ENCODE results near the gene NKD2. TPM values are rescaled to one million over a fixed set of nuclear protein-coding genes. Genes with fewer than 3 reads are reported as not detected.

The NKD2 gene
- total RNA-seq, 2 experiments from 2014 or later = 0.41 to 1.1 TPM

DNA sequence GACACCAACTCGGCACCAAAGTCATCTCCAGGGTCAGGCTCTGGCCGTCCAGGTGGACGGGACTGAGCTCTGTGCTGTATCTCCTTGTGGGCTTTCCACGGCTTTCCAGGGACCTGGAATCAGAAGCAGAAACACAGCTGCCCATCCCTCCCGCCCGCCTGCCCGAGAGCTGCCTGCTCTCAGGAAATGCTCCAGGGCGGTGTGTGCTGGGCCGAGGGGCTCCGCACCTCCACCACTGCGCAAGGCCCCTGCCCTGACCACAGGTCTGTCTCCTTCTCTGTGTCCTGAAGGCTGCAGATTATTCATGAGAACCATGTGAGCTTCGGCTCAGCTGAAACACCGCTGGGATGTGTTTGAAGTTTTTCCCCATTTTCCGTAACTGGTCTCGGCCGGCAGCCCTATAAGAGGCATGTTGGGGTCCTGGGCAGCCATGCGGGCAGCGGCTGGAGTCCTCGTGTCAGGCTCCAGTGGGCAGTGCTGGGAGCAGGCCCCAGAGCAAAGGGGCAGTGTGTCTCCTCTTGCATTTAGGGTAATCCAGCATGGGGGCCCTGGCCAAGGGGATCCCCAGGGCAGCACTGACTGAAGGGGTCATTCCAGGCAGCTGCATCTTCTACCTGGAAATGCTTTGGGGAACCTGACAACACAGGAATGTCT is 22.8 kb downstream of the NKD2 start:
- no peak for DNase-seq

DNA sequence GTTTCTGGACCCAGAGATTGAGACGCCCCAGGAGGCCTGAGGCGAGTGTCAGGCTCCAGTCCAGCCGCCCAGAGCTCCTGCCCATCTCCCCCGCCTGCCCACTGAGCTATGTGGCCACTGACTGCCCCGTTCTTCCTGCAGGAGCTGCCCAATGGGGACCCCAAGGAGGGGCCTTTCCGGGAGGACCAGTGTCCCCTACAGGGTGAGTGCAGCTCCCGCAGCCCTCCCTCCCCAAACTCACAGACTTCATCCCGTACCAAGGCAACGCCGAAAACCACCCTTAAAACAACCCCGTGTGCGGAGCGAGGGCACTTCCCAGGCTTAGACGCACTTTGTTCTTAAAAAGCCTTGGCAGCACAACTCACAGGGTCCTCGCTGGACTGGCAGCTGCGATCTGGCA is 23.4 kb downstream of the NKD2 start:
- intact Hi-C loops (cut with micrococcal nuclease) = no loop called here
- ChIA-PET CTCF (no interaction called here), POLR2A (no interaction called here)
- no peak for DNase-seq
- Mint-ChIP-seq H3K27ac (no peak overlapping the region), H3K4me3 (no peak overlapping the region), H3K4me1 (ENCODE audit: low read depth) (no peaks in the 10 kb centered on the region), H3K27me3 (peaks cover 5% of the 10 kb centered on the region), H3K9me3 (no peaks in the 10 kb centered on the region), H3K36me3 (no peaks in the 10 kb centered on the region)

More for the DNA sequence above, 22.8 kb downstream of the NKD2 start:
- H3K4me1 Mint-ChIP-seq (ENCODE audit: low read depth) = no peaks in the 10 kb centered on the region
- CTCF ChIA-PET = no interaction called here
- POLR2A ChIA-PET = no interaction called here
- H3K9me3 Mint-ChIP-seq = no peaks in the 10 kb centered on the region
- no peak overlapping the region for H3K27ac Mint-ChIP-seq
- no peak overlapping the region for H3K4me3 Mint-ChIP-seq
- intact Hi-C loops (cut with micrococcal nuclease) = no loop called here
- H3K27me3 Mint-ChIP-seq = peaks cover 5% of the 10 kb centered on the region
- H3K36me3 Mint-ChIP-seq = no peaks in the 10 kb centered on the region

DNA sequence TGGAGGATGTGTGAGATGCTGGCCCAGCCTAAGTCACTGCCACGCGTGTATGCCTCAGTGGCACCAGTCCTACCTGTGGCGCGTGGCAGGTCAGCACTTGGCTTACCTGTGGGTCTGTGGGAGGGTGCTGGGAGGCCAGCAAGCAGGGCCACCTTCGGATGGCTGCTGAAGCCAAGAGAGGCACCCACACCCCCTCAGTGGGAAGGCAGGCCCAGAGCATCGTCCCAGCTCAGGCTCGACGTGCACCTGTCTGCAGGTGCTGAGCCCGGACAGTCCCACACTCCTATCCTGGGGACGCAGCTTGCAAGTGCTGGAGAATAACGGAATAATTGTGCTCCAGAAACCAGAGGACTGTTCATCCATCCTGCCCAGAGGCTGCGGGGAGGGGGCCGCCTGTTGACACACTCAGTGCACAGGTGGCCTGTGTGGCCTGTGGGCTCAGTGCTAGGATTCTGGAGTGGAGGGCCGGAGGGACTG is 24.0 kb downstream of the NKD2 start:
- intact Hi-C loops (cut with micrococcal nuclease) = no loop called here
- ChIA-PET POLR2A (no interaction called here), CTCF (no interaction called here)
- no peak for DNase-seq
- peaks cover 5% of the 10 kb centered on the region for H3K27me3 Mint-ChIP-seq
- no peaks in the 10 kb centered on the region for H3K9me3 Mint-ChIP-seq
- no peaks in the 10 kb centered on the region for H3K36me3 Mint-ChIP-seq
- H3K4me3 Mint-ChIP-seq = no peak overlapping the region
- no peak overlapping the region for H3K27ac Mint-ChIP-seq
- H3K4me1 Mint-ChIP-seq (ENCODE audit: low read depth) = no peaks in the 10 kb centered on the region

DNA sequence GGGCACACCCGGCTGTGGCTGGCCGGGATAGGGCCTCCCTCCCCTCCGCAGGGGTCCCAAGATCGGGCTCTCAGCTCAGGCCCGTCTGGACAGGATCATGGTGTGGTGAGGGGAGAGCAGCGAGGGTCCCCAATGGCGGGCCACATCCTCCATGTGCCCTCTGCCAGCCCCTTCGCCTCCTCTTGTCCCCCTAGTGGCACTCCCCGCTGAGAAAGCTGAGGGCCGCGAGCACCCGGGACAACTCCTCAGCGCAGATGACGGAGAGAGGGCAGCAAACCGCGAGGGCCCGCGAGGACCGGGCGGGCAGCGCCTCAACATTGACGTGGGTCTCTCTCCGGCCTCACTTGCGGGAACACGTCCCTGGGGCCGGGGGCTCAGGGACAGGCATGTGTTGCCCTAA is 24.6 kb downstream of the NKD2 start:
- no peak overlapping the region for H3K27ac Mint-ChIP-seq
- no peaks in the 10 kb centered on the region for H3K36me3 Mint-ChIP-seq
- peaks cover 5% of the 10 kb centered on the region for H3K27me3 Mint-ChIP-seq
- no peak for DNase-seq
- intact Hi-C loops (cut with micrococcal nuclease) = no loop called here
- ChIA-PET CTCF (no interaction called here), POLR2A (no interaction called here)
- no peaks in the 10 kb centered on the region for H3K9me3 Mint-ChIP-seq
- H3K4me3 Mint-ChIP-seq = no peak overlapping the region
- H3K4me1 Mint-ChIP-seq (ENCODE audit: low read depth) = no peaks in the 10 kb centered on the region

DNA sequence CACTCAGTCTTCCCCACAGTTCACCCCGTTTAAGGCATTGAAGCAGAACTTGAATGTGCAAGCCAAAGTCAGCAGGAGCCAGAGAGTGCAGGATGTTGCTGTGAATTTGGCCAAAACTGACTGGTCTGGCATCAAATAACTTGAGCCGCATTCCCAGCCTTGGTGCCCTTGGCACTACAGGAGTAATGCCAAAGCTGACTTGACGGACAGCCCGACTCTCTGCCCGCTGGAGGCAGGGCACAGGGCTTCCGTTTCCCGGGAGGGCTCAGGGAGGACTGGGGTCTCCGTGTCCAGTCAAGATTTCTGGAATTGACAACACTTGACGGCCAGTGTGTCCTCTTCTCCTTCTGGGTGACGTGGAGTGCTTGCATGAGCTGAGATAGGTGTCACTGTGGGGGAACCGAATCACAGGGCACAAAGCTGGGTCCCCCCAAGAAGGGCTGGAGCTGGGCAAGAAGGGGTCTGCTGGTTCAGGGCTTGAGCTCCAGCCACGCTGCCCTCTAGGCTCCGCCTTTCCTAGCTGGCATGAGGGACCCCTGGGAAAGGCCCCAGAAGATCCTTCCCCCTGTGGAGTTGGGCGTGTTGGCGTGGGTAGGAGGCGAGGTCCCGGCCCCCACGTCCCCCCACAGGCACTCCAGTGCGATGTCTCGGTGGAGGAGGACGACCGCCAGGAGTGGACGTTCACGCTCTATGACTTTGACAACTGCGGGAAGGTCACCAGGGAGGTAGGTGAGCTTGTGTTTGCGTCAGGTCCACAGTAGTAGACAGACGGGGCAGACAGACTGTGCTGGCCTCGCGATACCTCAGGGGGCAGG is 25.2 kb downstream of the NKD2 start:
- no peaks in the 10 kb centered on the region for H3K9me3 Mint-ChIP-seq
- no peak overlapping the region for H3K27ac Mint-ChIP-seq
- H3K27me3 Mint-ChIP-seq = peaks cover 5% of the 10 kb centered on the region
- DNase-seq = no peak
- H3K4me1 Mint-ChIP-seq (ENCODE audit: low read depth) = no peaks in the 10 kb centered on the region
- H3K4me3 Mint-ChIP-seq = no peak overlapping the region
- ChIA-PET CTCF (no interaction called here), POLR2A (no interaction called here)
- intact Hi-C loops (cut with micrococcal nuclease) = no loop called here
- H3K36me3 Mint-ChIP-seq = no peaks in the 10 kb centered on the region

GRCh38 chr5:1034421-1034905 is 25.9 kb downstream of the NKD2 start:
- H3K27ac Mint-ChIP-seq = no peak overlapping the region
- ChIA-PET CTCF (no interaction called here), POLR2A (no interaction called here)
- H3K4me3 Mint-ChIP-seq = no peak overlapping the region
- H3K4me1 Mint-ChIP-seq (ENCODE audit: low read depth) = no peaks in the 10 kb centered on the region
- H3K27me3 Mint-ChIP-seq = peaks cover 5% of the 10 kb centered on the region
- intact Hi-C loops (cut with micrococcal nuclease) = no loop called here
- H3K36me3 Mint-ChIP-seq = no peaks in the 10 kb centered on the region
- DNase-seq = no peak
- H3K9me3 Mint-ChIP-seq = no peaks in the 10 kb centered on the region

DNA sequence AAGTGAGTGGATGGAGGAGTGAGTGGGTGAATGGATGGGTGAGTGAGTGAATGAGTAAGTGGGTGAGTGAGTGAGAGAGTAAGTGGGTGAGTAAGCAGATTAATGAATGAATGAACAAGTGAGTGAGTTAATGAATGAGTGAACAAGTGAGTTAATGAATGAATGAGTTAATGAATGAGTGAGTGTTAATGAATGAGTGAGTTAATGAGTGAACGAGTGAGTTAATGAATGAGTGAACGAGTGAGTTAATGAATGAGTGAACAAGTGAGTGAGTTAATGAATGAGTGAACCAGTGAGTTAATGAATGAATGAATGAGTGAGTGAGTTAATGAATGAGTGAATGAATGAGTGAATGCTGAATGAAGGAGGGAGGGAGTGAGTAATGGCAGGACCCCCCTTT is 26.4 kb downstream of the NKD2 start:
- Mint-ChIP-seq H3K4me1 (ENCODE audit: low read depth) (no peaks in the 10 kb centered on the region), H3K27me3 (peaks cover 5% of the 10 kb centered on the region), H3K4me3 (no peak overlapping the region), H3K27ac (no peak overlapping the region), H3K36me3 (no peaks in the 10 kb centered on the region), H3K9me3 (no peaks in the 10 kb centered on the region)
- ChIA-PET CTCF (no interaction called here), POLR2A (no interaction called here)
- intact Hi-C loops (cut with micrococcal nuclease) = no loop called here
- DNase-seq = no peak

GRCh38 chr5:1035421-1036405 is 27.1 kb downstream of the NKD2 start:
- no peak for DNase-seq
- ChIA-PET CTCF (no interaction called here), POLR2A (no interaction called here)
- Mint-ChIP-seq H3K36me3 (no peaks in the 10 kb centered on the region), H3K9me3 (no peaks in the 10 kb centered on the region), H3K4me1 (ENCODE audit: low read depth) (no peaks in the 10 kb centered on the region), H3K27me3 (peaks cover 5% of the 10 kb centered on the region), H3K4me3 (no peak overlapping the region), H3K27ac (no peak overlapping the region)
- intact Hi-C loops (cut with micrococcal nuclease) = no loop called here

GRCh38 chr5:1036504-1037122 is 28.0 kb downstream of the NKD2 start:
- no peak for DNase-seq
- H3K9me3 Mint-ChIP-seq = peaks cover 8% of the 10 kb centered on the region

GRCh38 chr5:1037123-1037670 is 28.6 kb downstream of the NKD2 start:
- Mint-ChIP-seq H3K4me3 (no peak overlapping the region), H3K27ac (no peak overlapping the region), H3K27me3 (peaks cover 5% of the 10 kb centered on the region), H3K36me3 (no peaks in the 10 kb centered on the region), H3K9me3 (peaks cover 14% of the 10 kb centered on the region), H3K4me1 (ENCODE audit: low read depth) (no peaks in the 10 kb centered on the region)
- CTCF ChIA-PET = no interaction called here
- intact Hi-C loops (cut with micrococcal nuclease) = no loop called here
- no peak for DNase-seq
- POLR2A ChIA-PET = no interaction called here

More at GRCh38 chr5:1036504-1037122, 28.0 kb downstream of the NKD2 start:
- Mint-ChIP-seq H3K27me3 (peaks cover 5% of the 10 kb centered on the region), H3K4me1 (ENCODE audit: low read depth) (no peaks in the 10 kb centered on the region), H3K4me3 (no peak overlapping the region), H3K27ac (no peak overlapping the region), H3K36me3 (no peaks in the 10 kb centered on the region)
- POLR2A ChIA-PET = no interaction called here
- CTCF ChIA-PET = no interaction called here
- intact Hi-C loops (cut with micrococcal nuclease) = no loop called here

DNA sequence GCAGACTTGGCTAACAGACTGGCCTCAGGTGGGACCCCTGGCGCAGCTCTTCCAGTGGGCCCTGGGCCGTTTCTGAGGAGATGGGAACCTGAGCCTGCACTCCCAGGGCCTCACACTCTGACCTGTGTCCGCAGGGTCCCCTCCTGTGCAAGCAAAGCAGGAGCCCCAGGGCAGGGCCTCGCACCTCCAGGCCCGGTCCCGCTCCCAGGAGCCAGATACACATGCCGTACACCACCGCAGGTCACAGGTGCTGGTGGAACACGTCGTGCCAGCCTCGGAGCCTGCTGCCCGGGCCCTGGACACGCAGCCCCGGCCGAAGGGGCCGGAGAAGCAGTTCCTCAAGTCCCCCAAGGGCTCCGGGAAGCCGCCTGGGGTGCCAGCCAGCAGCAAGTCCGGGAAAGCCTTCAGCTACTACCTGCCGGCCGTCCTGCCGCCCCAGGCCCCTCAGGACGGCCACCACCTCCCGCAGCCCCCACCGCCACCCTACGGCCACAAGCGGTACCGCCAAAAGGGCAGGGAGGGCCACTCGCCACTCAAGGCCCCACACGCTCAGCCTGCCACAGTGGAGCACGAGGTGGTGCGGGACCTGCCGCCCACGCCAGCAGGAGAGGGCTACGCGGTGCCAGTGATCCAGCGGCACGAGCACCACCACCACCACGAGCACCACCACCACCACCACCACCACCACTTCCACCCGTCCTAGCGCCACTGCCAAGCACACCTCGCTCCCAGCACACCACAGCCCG is 29.2 kb downstream of the NKD2 start:
- POLR2A ChIA-PET = no interaction called here
- no peak for DNase-seq
- CTCF ChIA-PET = no interaction called here
- H3K4me1 Mint-ChIP-seq (ENCODE audit: low read depth) = no peaks in the 10 kb centered on the region
- H3K9me3 Mint-ChIP-seq = peaks cover 21% of the 10 kb centered on the region
- intact Hi-C loops (cut with micrococcal nuclease) = no loop called here
- no peak overlapping the region for H3K27ac Mint-ChIP-seq
- H3K27me3 Mint-ChIP-seq = peaks cover 3% of the 10 kb centered on the region
- no peak overlapping the region for H3K4me3 Mint-ChIP-seq
- H3K36me3 Mint-ChIP-seq = no peaks in the 10 kb centered on the region

Data from activated CD4-positive, alpha-beta memory T cell treated with anti-CD3 and anti-CD28 coated beads for 36 hours (primary cell).